ENCODE measurements around the gene SKI. TPM values are rescaled to one million over a fixed set of nuclear protein-coding genes. Genes with fewer than 3 reads are reported as not detected.

SKI gene
- total and polyA plus RNA-seq, 5 donors from 2014 or later: 0.25 to 218 (median 0.35) TPM

GRCh38 chr1:2317230-2318065 is 89.3 kb downstream of the SKI start:
- H3K27ac Mint-ChIP-seq: peak overlapping the region in 2 of 3 donors; percentile 58 to 86
- peak overlapping the region in 2 of 4 donors; percentile 36 to 46 for H3K4me3 Mint-ChIP-seq
- Histone ChIP-seq H3K27me3 (ENCODE audit: control insufficient read depth, insufficient read depth, low read length) (no peaks in the 10 kb centered on the region), H3K4me1 (ENCODE audit: control insufficient read depth, insufficient read depth, low read length, poor library complexity, severe bottlenecking) (peaks cover 38% of the 10 kb centered on the region), H3K4me3 (ENCODE audit: low read depth, low read length) (no peak overlapping the region), H3K36me3 (ENCODE audit: control insufficient read depth, insufficient read depth, low read length) (no peaks in the 10 kb centered on the region), H3K27ac (ENCODE audit: insufficient read depth, low read length, poor library complexity, severe bottlenecking) (no peak overlapping the region), H3K9me3 (ENCODE audit: control insufficient read depth in 2 of 2, low read length in 2 of 2) (no peaks in the 10 kb centered on the region)
- H3K9me3 Mint-ChIP-seq: no peaks in the 10 kb centered on the region
- peaks cover 0 to 15% (median 0%) of the 10 kb centered on the region in 4 donors for H3K4me1 Mint-ChIP-seq
- ATAC-seq (ENCODE audit: low read depth in 2 of 2) (no peak), DNase-seq (no peak)
- no peaks in the 10 kb centered on the region for H3K36me3 Mint-ChIP-seq
- H3K27me3 Mint-ChIP-seq: no peaks in the 10 kb centered on the region

- no peak overlapping the region for H3K4me3 ChIP-seq (ENCODE audit: low read depth, low read length)
- Mint-ChIP-seq H3K27me3 (no peaks in the 10 kb centered on the region), H3K36me3 (no peaks in the 10 kb centered on the region), H3K4me3 (peak overlapping the region in 2 of 4 donors; percentile 26 to 32), H3K4me1 (peaks cover 0 to 11% (median 0%) of the 10 kb centered on the region in 4 donors), H3K27ac (peak overlapping the region in 1 of 3 donors; percentile 14), H3K9me3 (no peaks in the 10 kb centered on the region)
- DNase-seq (no peak), ATAC-seq (ENCODE audit: low read depth in 2 of 2) (no peak)
- H3K9me3 ChIP-seq (ENCODE audit: control insufficient read depth in 2 of 2, low read length in 2 of 2): no peaks in the 10 kb centered on the region
- H3K27me3 ChIP-seq (ENCODE audit: control insufficient read depth, insufficient read depth, low read length): no peaks in the 10 kb centered on the region
- peaks cover 27% of the 10 kb centered on the region for H3K4me1 ChIP-seq (ENCODE audit: control insufficient read depth, insufficient read depth, low read length, poor library complexity, severe bottlenecking)
- H3K36me3 ChIP-seq (ENCODE audit: control insufficient read depth, insufficient read depth, low read length): no peaks in the 10 kb centered on the region
- H3K27ac ChIP-seq (ENCODE audit: insufficient read depth, low read length, poor library complexity, severe bottlenecking): no peak overlapping the region
These were observed 90.5 kb downstream of the SKI start for GRCh38 chr1:2318314-2319278.

- H3K4me3 Mint-ChIP-seq: peak overlapping the region in 2 of 4 donors; percentile 4 to 26
- Histone ChIP-seq H3K4me3 (ENCODE audit: low read depth, low read length) (no peak overlapping the region), H3K36me3 (ENCODE audit: control insufficient read depth, insufficient read depth, low read length) (no peaks in the 10 kb centered on the region), H3K27me3 (ENCODE audit: control insufficient read depth, insufficient read depth, low read length) (no peaks in the 10 kb centered on the region), H3K9me3 (ENCODE audit: control insufficient read depth in 2 of 2, low read length in 2 of 2) (no peaks in the 10 kb centered on the region), H3K4me1 (ENCODE audit: control insufficient read depth, insufficient read depth, low read length, poor library complexity, severe bottlenecking) (peaks cover 20% of the 10 kb centered on the region), H3K27ac (ENCODE audit: insufficient read depth, low read length, poor library complexity, severe bottlenecking) (no peak overlapping the region)
- H3K27me3 Mint-ChIP-seq: no peaks in the 10 kb centered on the region
- ATAC-seq (ENCODE audit: low read depth in 2 of 2) (no peak), DNase-seq (no peak)
- peak overlapping the region in 1 of 3 donors; percentile 9 for H3K27ac Mint-ChIP-seq
- H3K4me1 Mint-ChIP-seq: peaks cover 0 to 8% (median 0%) of the 10 kb centered on the region in 4 donors
- no peaks in the 10 kb centered on the region for H3K36me3 Mint-ChIP-seq
- H3K9me3 Mint-ChIP-seq: no peaks in the 10 kb centered on the region
These were observed 91.2 kb downstream of the SKI start for GRCh38 chr1:2319291-2319690.

GRCh38 chr1:2320006-2320405 is 91.9 kb downstream of the SKI start:
- Mint-ChIP-seq H3K9me3 (peaks cover 0 to under 1% (median 0%) of the 10 kb centered on the region in 7 donors), H3K27ac (no peak overlapping the region), H3K4me3 (no peak overlapping the region), H3K4me1 (peaks cover 0 to 8% (median 0%) of the 10 kb centered on the region in 4 donors), H3K36me3 (no peaks in the 10 kb centered on the region), H3K27me3 (no peaks in the 10 kb centered on the region)
- H3K4me1 ChIP-seq (ENCODE audit: control insufficient read depth, insufficient read depth, low read length, poor library complexity, severe bottlenecking): peaks cover 17% of the 10 kb centered on the region
- H3K36me3 ChIP-seq (ENCODE audit: control insufficient read depth, insufficient read depth, low read length): no peaks in the 10 kb centered on the region
- H3K27ac ChIP-seq (ENCODE audit: insufficient read depth, low read length, poor library complexity, severe bottlenecking): no peak overlapping the region
- no peaks in the 10 kb centered on the region for H3K9me3 ChIP-seq (ENCODE audit: control insufficient read depth in 2 of 2, low read length in 2 of 2)
- no peaks in the 10 kb centered on the region for H3K27me3 ChIP-seq (ENCODE audit: control insufficient read depth, insufficient read depth, low read length)
- ATAC-seq (ENCODE audit: low read depth in 2 of 2) (no peak), DNase-seq (no peak)
- no peak overlapping the region for H3K4me3 ChIP-seq (ENCODE audit: low read depth, low read length)

GRCh38 chr1:2320760-2321667 is 92.9 kb downstream of the SKI start:
- Histone ChIP-seq H3K27me3 (ENCODE audit: control insufficient read depth, insufficient read depth, low read length) (no peaks in the 10 kb centered on the region), H3K9me3 (ENCODE audit: control insufficient read depth in 2 of 2, low read length in 2 of 2) (no peaks in the 10 kb centered on the region), H3K4me3 (ENCODE audit: low read depth, low read length) (no peak overlapping the region), H3K36me3 (ENCODE audit: control insufficient read depth, insufficient read depth, low read length) (no peaks in the 10 kb centered on the region), H3K4me1 (ENCODE audit: control insufficient read depth, insufficient read depth, low read length, poor library complexity, severe bottlenecking) (peaks cover 9% of the 10 kb centered on the region), H3K27ac (ENCODE audit: insufficient read depth, low read length, poor library complexity, severe bottlenecking) (no peak overlapping the region)
- Mint-ChIP-seq H3K27ac (no peak overlapping the region), H3K9me3 (peaks cover 0 to 1% (median 0%) of the 10 kb centered on the region in 7 donors), H3K4me3 (no peak overlapping the region), H3K4me1 (peaks cover 0 to 4% (median 0%) of the 10 kb centered on the region in 4 donors), H3K36me3 (no peaks in the 10 kb centered on the region), H3K27me3 (peaks cover under 1% of the 10 kb centered on the region)
- ATAC-seq (ENCODE audit: low read depth in 2 of 2) (no peak), DNase-seq (no peak)

GRCh38 chr1:2322065-2322571 is 94.0 kb downstream of the SKI start:
- Histone ChIP-seq H3K4me3 (ENCODE audit: low read depth, low read length) (no peak overlapping the region), H3K36me3 (ENCODE audit: control insufficient read depth, insufficient read depth, low read length) (no peaks in the 10 kb centered on the region), H3K4me1 (ENCODE audit: control insufficient read depth, insufficient read depth, low read length, poor library complexity, severe bottlenecking) (peaks cover 6% of the 10 kb centered on the region), H3K27me3 (ENCODE audit: control insufficient read depth, insufficient read depth, low read length) (no peaks in the 10 kb centered on the region), H3K9me3 (ENCODE audit: control insufficient read depth in 2 of 2, low read length in 2 of 2) (no peaks in the 10 kb centered on the region), H3K27ac (ENCODE audit: insufficient read depth, low read length, poor library complexity, severe bottlenecking) (no peak overlapping the region)
- ATAC-seq (ENCODE audit: low read depth in 2 of 2) (no peak), DNase-seq (no peak)
- no peak overlapping the region for H3K27ac Mint-ChIP-seq
- peaks cover 0 to 2% (median 0%) of the 10 kb centered on the region in 4 donors for H3K4me1 Mint-ChIP-seq
- H3K27me3 Mint-ChIP-seq: peaks cover 4% of the 10 kb centered on the region
- peaks cover 0 to 1% (median 0%) of the 10 kb centered on the region in 7 donors for H3K9me3 Mint-ChIP-seq
- no peaks in the 10 kb centered on the region for H3K36me3 Mint-ChIP-seq
- no peak overlapping the region for H3K4me3 Mint-ChIP-seq
